Cortex of kidney (tissue), 1 donor: ENCODE results near the gene ROBO4.

ENCODE experiments used
- DNase-seq: peaks from one replicate; lab custom pipeline; 2025; lab: John Stamatoyannopoulos, UW

Gene ROBO4

GRCh38 chr11:124840666-124841065 is 57.0 kb downstream of the ROBO4 start:
- DNase-seq: no peak

GRCh38 chr11:124839972-124840621 is 57.6 kb downstream of the ROBO4 start:
- no peak for DNase-seq

- no peak for DNase-seq
Measured at GRCh38 chr11:124839128-124839971, 58.3 kb downstream of the ROBO4 start.

- no peak for DNase-seq
Measured at GRCh38 chr11:124838805-124839127, 58.9 kb downstream of the ROBO4 start.

- no peak for DNase-seq
Measured at GRCh38 chr11:124837491-124837856, 60.2 kb downstream of the ROBO4 start.

GRCh38 chr11:124835918-124836317 is 61.7 kb downstream of the ROBO4 start:
- DNase-seq: no peak

GRCh38 chr11:124834526-124835180 is 63.0 kb downstream of the ROBO4 start:
- DNase-seq: no peak
